Fibroblast of skin of abdomen (primary cell): ENCODE results near the gene XYLB. TPM values are rescaled to one million over a fixed set of nuclear protein-coding genes. Genes with fewer than 3 reads are reported as not detected.
"Not testable (repeated sequence)": the region's sequence is repeated elsewhere in the genome, so short reads cannot be mapped to it uniquely, and the experiment has no call there.

Experiments
- DNase-seq: peaks from one replicate; pipeline ENCODE4 v3.0.0-alpha.2; 2013
- polyA plus RNA-seq, 2 experiments: library from polyadenylated mRNA; unstranded; fragments of 120-200 nt; gene quantifications; one replicate each; pipeline ENCODE4 v1.2.1, GENCODE V29; 2013; ENCODE audit not compliant: insufficient read length in 2 of 2

The XYLB gene
- polyA plus RNA-seq (2013, experiment 1 of 2; ENCODE audit: insufficient read length): 4.1 TPM
- 3.8 TPM for polyA plus RNA-seq (2013, experiment 2 of 2; ENCODE audit: insufficient read length)

DNA sequence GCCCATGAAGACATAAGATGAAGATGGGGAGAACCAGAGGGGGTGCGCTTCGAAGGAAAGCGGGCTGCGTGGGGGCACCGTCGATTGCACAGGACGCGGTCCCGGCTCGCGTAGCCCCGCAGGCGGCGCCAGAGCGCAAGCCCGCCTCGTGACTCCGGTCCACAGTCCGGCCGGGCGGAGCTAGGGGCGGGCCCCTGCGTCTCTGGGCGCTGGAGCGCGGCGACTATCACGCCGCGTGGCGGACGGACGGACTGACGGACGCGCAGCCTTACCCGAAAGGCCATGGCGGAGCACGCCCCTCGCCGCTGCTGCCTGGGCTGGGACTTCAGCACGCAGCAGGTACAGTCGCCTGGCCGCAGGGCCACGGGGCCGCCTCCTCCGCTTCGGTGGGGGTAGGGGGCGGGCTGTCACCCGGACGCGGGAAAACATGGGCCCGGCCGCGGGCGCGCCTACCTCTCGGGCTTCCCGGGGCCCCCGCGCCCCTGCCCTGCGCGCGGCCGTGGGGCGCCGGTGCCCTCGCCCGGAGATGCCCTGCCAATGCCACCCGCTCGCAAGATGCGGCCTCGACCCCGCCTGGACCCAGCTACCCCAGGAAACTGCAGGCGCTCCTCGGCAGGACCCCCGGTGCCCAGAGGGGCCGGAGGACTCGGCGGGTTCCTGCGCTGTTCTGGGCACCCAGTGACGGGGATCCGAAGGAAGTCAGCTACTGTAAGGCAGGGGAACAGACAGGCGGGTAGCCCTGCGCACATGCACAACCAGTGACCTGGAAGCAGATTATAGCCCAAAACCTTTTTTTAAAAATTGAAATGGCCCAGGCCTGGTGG, at the start of gene XYLB:
TSS of gene XYLB (plus strand) at position 199 of the 824 bp plus-strand sequence. CDS start at position 283, 84 bp downstream.
- DNase-seq: peak; percentile 79

DNA sequence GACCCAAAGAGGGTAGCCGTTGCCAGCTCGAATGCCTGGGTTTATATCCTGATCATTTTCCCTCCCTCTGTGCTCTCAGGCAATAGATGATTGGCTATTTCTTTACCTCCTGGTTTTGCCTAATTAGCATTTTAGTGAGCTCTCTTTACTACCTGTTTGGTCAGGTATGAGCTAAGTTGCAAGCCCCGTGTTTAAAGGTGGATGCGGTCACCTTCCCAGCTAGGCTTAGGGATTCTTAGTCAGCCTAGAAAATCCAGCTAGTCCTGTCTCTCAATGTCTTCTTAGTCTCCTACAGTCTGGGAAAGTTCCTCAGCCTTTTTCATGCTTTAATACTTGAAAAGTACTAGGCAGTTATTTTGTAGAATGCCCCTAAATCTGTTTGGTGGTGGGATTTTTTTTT, 49.5 kb upstream of the XYLB start:
- not testable (repeated sequence) for DNase-seq

DNA sequence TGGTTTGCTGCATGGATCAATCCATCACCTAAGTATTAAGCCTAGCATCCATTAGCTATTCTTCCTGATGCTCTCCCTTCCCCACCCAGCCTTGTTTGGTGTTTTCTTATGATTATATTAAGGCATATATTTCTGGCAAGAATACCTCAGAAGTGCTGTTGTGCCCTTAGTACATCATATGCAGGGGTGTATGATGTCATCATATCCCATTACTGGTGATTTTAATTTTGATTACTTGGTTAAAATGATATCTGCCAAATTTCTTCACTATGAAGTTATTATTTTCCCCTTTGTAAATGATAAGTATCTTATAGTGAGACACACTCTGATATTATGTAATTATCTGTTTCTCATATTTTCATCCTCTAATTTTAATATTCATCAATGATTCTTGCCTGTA, 49.0 kb upstream of the XYLB start:
- DNase-seq: no peak

DNA sequence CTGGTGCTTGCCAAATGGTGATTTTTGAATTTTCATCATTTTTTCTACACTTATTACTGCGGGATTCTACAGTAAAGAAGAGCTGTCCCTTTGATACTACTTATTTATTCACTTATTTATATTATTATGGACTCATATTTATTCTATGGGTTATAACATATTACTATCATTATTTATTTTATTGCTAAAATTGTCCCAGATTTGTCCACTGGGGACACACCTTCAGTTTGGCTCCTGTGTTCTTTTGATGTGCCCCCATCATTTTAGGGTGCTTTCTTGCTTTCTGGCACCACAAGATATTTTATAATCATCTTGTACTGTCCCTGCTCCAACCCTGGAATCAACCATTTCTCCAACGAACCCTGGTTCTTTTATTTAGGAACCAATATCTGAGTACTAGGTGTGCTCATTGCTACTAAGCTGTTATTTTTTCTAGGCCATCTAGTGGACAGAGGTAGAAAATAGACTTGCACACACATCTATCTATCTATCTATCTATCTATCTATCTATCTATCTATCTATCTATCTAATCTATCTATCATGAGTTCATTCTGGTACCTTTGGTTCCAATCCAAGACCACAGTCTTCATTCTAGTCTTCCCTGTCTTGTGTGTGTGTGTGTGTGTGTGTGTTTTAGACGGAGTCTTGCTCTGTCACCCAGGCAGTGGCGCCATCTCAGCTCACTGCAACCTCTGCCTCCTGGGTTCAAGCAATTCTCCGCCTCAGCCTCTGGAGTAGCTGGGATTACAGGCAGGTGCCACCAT, 48.5 kb upstream of the XYLB start:
- peak; percentile 12 for DNase-seq

DNA sequence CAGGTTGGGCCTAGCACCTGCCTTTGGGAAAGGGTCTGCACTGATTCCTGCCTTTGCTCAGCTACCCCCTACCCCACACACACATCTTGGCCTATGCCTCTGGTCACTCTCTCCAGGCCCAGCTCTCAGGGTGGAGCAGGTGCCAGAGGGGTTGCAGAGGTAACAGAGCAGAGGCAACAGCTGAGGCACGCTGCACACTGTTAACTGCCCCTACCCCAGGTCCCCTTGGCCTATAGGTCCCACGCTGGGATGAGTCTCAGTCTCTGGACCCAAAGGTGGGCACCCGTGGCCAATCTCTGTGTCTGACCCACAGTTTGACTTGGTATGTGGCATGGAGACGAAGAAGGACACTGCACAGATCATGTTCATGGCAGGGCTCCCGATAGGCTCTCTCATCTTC, 39.6 kb upstream of the XYLB start:
- no peak for DNase-seq

DNA sequence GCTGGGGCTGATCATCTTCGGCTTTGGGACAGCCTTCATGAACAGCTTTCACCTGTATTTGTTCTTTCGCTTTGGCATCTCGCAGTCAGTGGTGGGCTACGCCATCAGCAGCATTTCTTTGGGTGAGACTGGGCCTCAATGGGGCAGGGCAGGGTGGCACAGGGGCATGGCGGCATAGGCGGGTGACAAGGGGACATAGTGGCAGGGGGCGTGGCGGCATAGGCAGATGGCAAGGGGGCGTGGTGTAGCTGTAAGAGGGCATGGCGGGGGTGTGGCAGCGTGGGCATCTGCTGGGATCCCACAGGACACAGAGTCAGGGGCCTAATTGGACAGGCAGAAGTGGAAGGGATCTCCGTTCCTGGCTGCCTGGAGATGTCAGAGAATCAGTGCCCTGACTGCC, 39.0 kb upstream of the XYLB start:
- no peak for DNase-seq

DNA sequence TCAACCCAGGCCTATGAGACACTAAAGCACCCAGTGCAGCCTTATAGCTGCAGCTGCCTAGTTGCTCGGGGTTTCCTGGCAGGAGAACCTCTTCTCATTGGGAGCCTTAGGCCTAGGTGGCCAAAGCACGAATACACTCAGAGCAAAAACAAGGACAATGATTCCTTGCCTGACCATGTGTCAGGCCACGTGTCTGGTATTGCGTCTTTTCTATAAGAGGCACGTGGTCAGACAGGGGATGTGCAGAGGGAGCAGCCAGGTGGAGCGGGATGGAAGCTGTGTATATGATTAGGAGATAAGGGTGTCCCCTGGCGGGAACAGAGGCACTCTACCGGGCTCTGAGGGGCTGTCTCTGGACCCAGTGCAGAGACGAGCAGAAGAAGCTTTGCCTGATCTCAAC, 38.1 kb upstream of the XYLB start:
- no peak for DNase-seq

DNA sequence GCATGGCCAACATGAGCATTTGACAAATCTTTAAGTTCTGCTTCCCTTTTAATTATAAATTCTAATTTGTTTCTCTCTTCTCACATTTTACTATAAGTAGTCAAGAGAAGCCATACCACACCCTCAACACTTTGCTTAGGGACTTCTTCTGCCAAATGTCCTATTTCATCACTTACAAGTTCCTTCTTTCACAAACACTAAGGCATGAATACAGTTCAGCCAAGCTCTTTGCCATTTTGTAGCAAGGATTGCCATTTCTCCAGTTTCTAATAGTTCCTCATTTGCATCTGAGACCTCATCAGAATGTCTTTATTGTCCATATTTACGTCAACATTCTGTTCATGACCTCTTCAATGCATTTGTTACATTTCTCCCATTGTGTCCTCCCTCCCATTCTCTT, 35.1 kb upstream of the XYLB start:
- DNase-seq: no peak

DNA sequence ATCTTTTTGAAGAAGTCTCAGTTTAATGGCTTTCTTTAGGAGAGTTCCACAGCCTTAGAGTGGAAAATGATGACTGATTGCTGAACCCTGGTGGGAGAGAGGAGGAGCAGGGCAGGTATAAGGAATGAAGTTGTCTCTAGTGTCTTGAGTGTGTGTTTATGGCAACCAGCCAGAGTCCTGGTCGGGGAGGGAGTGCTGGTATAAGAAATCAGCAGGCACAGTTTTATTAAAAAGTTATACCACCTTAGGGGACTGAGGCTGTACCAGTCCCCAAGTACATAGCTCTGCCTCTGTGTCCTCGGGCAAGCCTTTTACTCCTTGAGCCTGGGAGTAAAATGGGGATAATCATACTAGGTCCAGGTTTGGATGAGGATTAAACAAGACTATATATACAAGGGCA, 34.6 kb upstream of the XYLB start:
- no peak for DNase-seq

DNA sequence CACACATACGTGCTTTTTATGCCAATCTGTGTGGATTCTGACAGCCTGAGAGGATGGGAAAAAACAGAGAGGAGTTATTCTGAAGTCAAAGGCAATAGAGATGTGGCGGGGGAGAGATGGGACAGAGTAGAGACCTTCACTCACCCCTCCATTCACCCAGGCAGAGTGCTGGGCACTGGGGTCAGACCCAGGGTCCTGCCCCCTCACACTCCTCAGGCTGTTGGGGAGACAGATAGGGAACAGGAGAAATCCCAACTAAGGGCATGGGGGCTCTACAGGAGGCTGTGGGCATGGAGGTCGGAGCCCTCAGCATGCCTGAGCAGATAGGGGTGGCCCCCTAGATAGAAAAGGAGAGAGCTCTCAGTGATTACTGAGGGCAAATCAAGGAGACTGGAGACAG, 34.2 kb upstream of the XYLB start:
- DNase-seq: no peak

DNA sequence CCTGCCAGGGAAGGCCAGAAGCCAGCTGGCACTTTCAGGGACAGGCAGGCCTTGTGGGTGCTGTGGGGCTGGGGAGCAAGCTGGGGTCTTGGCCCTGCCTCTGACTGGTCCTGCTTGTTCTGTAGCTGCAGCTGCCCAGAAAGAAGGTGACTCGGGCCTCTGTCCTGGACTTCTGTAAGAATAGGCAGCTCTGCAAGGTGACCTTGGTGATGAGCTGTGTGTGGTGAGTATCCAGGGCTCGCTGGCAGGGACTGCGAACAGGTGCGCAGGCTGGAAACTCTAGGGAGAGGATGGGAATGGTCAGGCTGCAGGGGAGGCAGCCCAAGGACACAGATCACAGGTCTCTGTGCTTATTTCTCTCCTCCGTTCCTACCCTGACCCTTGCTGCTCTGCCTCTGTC, 33.3 kb upstream of the XYLB start:
- DNase-seq: no peak

DNA sequence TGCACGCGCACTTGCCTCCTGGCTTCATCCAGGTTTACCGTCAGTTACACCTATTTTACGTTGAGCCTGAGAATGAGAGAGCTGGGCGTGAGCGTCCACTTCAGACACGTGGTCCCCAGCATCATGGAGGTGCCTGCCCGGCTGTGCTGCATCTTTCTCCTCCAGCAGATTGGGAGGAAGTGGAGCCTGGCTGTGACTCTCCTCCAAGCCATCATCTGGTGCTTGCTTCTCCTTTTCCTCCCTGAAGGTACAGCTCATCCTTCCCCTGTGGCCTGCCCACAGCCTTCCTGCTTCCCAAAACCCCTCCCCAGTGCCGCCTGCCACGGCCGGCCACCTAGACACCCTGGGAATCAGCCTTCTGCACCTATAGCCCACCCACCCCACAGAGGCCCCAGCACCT, 32.9 kb upstream of the XYLB start:
- DNase-seq: no peak

DNA sequence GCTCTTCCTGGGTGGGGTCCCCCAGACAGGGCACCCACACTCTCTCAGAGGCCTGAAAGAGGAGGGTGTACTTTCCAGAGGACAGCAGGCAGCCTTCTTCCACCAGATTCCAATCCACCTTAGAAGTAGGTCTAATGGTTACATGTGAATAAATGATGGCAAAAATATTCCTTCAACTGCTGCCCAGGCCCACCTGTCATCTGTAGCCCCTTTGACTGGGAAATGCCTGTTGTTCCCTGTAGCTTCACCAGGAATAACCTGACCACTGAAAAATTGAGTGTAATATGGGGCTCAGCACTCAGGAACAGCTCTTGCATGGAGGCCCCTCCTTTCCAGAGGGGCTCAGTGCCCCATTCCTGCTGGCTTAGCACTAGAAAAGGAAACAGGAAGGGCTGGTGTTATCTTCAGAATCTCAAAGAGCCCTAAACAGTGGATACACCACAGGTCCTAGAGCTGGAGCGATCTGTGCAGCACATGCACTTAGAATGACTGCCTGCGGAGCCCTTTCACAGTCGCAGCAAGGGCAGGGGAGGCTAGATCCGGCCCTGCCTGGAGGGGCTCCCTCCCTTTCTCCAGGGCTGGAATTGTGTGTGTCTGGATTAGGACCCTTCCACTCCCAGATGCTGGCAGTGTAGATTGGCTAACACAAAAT, 32.3 kb upstream of the XYLB start:
- DNase-seq: no peak

DNA sequence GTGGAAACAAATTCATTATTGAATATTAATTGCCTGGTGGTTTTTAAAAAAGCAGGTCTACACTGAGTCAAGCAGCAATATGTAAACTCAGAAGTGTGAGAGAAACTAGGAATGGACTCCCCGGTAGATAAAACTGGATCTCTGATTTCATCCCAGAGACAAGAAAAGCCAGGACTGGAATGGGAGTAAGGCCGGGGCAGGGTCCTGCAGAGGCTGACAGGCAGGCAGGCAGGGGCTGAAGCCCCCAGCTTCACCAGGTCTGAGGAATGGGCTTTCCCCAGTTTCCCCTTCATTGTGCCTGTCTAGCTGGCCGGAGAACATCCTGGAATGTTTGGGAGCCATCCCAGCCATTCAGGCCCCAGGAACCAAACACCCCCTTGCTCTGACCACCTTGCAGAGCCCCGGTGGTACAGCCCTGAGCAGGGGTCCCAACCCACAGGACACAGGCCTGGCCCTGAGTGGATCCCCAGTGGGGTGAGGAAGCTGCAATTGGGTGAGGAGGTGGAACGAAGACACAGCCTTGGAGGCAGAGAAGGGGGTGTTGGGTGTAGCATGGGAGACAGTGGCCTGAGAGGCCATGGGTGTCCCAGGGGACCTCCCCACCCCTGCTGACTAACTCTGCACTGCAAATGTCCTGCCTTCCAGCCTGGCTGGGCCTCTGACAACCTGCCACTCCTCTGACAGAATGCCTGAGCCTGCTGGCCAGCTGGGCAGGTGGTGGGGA, 31.7 kb upstream of the XYLB start:
- DNase-seq: no peak

DNA sequence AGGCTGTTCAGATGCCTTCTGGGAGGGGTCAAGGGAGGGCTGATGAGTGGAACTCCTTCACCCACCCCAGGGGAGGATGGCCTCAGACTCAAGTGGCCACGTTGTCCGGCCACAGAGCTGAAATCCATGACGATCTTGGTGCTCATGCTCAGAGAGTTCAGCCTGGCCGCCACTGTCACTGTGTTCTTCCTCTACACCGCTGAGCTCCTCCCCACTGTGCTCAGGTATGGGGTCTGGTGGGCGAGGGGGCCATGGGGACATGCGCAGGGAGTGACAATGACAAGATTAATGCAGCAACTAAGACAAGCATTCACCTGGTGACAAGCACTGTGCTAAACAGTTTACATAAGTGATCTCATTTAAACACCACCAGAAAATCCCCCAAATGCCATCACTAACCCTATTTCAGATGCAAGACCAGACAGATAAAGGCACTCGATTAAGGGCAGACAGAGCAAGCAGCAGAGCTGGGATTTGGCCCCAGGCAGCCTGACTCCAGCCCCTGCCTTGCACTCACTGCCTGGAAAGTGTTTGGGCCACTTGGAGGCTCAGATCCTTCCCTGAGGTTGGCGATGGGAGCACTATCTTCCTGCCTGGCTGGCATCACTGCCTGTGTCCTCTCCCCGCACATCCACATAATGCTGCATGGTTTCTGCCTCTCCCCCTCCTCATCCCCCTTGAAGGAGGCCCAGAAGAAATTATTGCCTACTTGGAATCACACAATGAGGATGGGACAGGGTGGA, 30.9 kb upstream of the XYLB start:
- DNase-seq: no peak

DNA sequence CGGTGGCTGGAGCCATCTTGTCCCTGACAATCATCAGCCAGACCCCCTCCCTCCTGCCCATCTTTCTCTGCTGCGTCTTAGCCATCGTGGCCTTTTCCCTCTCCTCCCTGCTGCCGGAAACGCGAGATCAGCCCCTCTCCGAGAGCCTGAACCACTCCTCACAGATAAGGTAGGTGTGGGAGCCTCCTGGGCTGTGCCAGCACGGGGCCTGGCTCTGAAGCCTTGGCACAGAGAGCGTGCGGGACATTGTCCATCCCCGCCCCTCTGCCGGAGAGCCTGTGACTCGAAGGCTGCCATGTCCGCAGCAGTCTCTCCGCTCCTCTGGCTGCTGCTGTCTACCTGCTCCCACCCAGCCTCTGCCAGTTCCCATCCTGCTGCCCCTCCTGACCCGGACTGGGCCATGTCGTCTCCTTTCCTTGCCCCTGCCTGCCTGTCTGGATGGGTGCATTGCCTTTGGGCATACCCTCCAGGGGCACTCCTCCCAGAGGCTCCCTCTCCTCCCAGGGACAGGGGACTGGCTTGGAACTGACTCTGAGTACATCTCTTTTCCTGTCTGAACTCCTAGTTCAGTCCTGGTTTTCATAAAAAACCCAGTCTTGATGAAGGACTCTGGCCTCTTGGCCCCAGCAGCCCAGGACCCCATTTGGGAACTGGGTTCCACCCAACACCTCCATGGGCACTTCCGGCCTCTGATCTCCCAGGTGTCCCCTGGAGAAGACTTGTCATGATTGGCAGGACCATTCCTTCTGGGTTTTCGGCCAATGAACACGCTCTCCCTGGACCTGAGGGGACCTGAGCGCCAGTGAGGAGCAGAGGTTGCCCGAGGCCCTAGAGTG, 30.0 kb upstream of the XYLB start:
- no peak for DNase-seq

DNA sequence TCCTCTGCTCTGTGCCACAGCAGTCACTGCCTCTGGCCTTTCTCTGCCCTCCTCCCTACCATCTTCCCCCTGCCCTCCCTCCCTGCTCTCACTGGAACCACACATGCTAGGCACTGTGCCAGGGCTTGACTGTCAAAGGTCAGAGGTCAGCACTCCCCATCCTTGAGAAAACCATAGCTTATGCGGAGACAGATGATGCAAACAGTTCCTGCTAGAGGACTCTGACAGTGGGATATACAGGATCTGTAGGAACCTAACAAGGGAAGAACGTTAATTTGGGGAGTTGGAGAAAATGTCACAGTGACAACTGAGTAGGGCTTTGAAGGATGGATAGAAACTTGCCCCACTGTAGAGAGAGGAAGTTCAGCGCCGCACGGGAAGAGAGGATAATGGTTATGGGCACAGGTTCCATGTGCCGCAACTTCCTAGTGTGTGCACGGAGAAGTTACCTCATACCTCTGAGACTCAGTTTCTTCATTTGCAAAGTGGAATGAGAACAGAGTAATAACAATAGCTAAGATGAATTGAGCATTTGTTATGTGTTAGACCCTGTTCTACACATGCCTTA, 29.3 kb upstream of the XYLB start:
- DNase-seq: no peak

DNA sequence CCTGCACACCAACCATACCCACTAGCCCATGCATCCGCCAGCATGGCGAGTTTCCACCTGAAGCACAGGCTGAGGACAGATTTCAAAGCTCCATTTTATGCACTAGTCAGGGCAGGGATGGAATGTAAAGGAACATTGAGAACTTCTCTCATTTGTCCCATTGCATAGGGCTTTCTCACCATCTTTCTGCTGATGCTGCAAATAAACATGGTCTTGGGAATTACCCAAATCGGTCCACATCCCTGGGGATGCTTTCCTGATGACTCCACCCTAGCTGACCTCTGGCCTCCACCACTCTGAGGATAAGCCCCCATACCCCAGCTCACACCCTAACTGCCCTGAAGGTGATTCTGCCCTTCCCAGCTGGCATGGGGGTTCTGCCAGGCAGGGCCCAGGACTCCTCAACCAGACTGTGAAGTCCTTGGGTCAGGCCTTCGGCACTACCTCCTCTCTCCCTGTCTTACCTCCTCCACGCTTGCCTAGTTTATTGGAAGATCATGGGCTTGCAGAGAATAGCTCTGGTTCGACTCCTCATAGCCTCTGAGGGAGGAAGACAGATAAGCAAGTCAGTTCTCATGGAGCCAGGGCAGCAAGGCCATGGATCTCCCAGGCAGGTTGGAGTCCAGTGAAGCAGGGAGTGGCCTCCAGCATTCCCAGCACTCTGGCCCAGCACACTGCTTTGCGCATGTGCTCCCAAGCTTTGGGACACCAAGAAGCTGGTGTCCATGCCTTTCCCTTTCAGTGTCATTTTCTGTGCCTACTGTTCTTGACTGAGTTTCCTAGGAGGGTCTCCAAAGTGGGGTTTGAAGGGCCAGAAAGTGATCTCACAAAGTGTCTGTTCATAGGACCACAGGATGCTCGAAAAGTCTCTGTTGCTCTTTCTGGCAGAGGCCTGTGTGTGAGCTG, 27.6 kb upstream of the XYLB start:
- DNase-seq: no peak

DNA sequence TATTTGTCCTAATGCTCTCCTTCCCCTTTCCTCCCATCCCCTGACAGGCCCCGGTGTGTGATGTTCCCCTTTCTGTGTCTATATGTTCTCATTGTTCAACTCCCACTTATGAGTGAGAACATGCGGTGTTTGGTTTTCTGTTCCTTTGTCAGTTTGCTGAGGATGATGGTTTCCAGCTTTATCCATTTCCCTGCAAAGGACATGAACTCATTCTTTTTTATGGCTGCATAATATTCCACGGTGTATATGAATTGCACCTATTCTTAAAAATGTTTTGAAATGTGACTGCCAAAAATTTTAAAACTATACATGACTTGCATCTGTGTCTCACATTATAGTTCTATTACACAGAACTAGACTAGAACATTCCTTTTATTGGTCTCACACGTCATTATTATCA, 25.9 kb upstream of the XYLB start:
- not testable (repeated sequence) for DNase-seq

DNA sequence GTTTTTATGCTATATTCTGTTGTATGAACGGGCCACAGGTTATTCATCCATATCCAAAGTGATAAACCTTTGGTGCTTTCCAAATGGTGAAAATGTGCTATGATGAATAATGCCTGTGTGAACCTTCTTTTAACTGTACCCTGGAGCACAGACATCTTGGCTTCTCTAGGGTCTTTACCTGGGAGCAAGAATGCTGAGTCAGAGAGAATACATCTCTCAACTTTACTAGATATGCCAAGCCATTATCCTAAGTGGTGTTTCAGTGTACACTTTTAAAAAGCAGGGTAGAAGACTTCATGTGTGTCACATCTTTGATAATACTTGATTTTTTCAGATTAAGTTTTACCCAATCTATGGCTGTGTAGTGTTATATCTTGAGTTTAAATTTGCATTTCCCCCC, 23.5 kb upstream of the XYLB start:
- no peak for DNase-seq
